ENCODE measurements around the gene COL28A1. TPM values are rescaled to one million over a fixed set of nuclear protein-coding genes. Genes with fewer than 3 reads are reported as not detected.

Gene COL28A1
- polyA plus RNA-seq (2013) = 0.01 and 0.05 TPM in 2 replicates

DNA sequence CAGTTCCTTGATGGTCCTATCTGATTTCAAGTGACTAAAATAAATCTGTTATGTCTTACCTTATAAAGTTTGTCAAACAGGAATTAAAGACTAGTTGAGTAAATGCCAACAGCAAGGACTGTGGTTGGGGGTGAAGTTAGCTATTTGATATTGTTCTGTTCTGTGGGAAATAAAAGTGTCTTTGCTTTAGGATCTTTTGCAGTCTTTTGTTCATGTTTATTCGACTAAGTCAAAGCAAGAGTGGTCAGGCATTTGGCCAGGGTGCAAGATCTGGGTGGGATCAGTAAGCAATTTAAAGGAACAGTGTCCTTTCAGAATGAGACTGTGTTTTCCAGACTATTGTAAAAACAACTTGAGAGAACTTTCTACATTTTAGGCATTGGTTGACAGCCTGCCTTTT lies at the start of gene COL28A1:
TSS of gene COL28A1 (minus strand) at position 183 of the 400 bp plus-strand sequence. CDS start 2,998 bp downstream, outside the sequence.
- Histone ChIP-seq H3K79me2 (ENCODE audit: control insufficient read depth, insufficient read depth, low read length, poor library complexity) (no peaks in the 10 kb centered on the region), H2BK12ac (ENCODE audit: low read length) (no peak within 1 kb of the TSS), H3K14ac (ENCODE audit: low read length) (no peak within 1 kb of the TSS), H2BK120ac (ENCODE audit: insufficient read depth, low read length, poor library complexity) (no peak within 1 kb of the TSS), H3K9ac (ENCODE audit: low read length) (no peak within 1 kb of the TSS), H4K91ac (ENCODE audit: low read depth, low read length) (no peak within 1 kb of the TSS), H3K4me1 (ENCODE audit: control insufficient read depth in 1 of 2, insufficient read depth in 2 of 2, low read length in 2 of 2) (no peaks in the 10 kb centered on the region), H3K9me3 (ENCODE audit: insufficient read depth, low read depth, low read length) (peaks cover 2% of the 10 kb centered on the region), H4K12ac (ENCODE audit: low read depth, low read length) (no peak within 1 kb of the TSS), H2AK5ac (ENCODE audit: low read length) (no peak within 1 kb of the TSS), H3K36me3 (ENCODE audit: control insufficient read depth in 1 of 2, insufficient read depth in 2 of 2, low read length in 2 of 2) (no peaks in the 10 kb centered on the region), H4K8ac (ENCODE audit: low read depth, low read length) (no peak within 1 kb of the TSS), H3K79me1 (ENCODE audit: low read length) (no peaks in the 10 kb centered on the region), H3K27ac (ENCODE audit: low read depth, low read length) (no peak within 1 kb of the TSS), H3K27me3 (ENCODE audit: insufficient read depth, low read length) (no peaks in the 10 kb centered on the region), H2BK5ac (ENCODE audit: low read depth, low read length, poor library complexity) (no peak within 1 kb of the TSS), H3K18ac (ENCODE audit: low read length) (no peak within 1 kb of the TSS), H3K4me2 (ENCODE audit: low read length) (no peak within 1 kb of the TSS), H3K4me3 (ENCODE audit: low read depth, low read length) (no peak within 1 kb of the TSS), H3K23ac (ENCODE audit: low read length) (no peak within 1 kb of the TSS), H2AFZ (ENCODE audit: insufficient read depth, low read length, poor library complexity) (no peak within 1 kb of the TSS), H3K4ac (ENCODE audit: low read depth, low read length) (no peak within 1 kb of the TSS)
- DNase-seq = no peak
- no CpG with 5 or more reads among the region's 1 CpG for WGBS (ENCODE audit: extremely low coverage, insufficient coverage, insufficient read length)

DNA sequence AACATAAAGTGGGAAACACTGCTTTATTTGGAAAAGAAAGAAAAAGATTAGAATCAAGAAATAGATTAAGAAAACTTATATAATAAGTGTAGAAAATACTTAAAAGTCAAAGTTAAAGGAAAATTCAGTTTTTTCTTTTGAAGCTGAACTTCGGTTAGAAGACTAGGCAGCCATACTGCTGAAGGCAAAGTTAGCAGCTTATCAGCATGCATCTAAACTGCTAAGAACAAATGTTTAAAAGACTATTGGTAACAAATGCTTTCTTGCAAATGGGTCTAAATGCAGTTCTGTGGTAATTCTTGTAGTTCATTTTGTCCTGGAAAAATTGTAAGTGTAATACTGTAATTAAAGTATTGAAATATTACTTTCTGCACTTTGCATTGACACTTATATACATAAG lies 49.0 kb upstream of the COL28A1 start:
- H3K27me3 ChIP-seq (ENCODE audit: insufficient read depth, low read length) = no peaks in the 10 kb centered on the region
- no peaks in the 10 kb centered on the region for H3K79me1 ChIP-seq (ENCODE audit: low read length)
- WGBS (ENCODE audit: extremely low coverage, insufficient coverage, insufficient read length) = no CpG with 5 or more reads among the region's 1 CpG

GRCh38 chr7:7583731-7584130 lies 48.1 kb upstream of the COL28A1 start:
- Histone ChIP-seq H4K12ac (ENCODE audit: low read depth, low read length) (no peak overlapping the region), H3K4me1 (ENCODE audit: control insufficient read depth in 1 of 2, insufficient read depth in 2 of 2, low read length in 2 of 2) (no peaks in the 10 kb centered on the region), H3K9me3 (ENCODE audit: insufficient read depth, low read depth, low read length) (no peaks in the 10 kb centered on the region), H3K36me3 (ENCODE audit: control insufficient read depth in 1 of 2, insufficient read depth in 2 of 2, low read length in 2 of 2) (no peaks in the 10 kb centered on the region), H3K23ac (ENCODE audit: low read length) (no peak overlapping the region), H4K8ac (ENCODE audit: low read depth, low read length) (no peak overlapping the region), H4K91ac (ENCODE audit: low read depth, low read length) (no peak overlapping the region), H2BK120ac (ENCODE audit: insufficient read depth, low read length, poor library complexity) (no peak overlapping the region), H3K4me3 (ENCODE audit: low read depth, low read length) (no peak overlapping the region), H3K14ac (ENCODE audit: low read length) (no peak overlapping the region), H2AFZ (ENCODE audit: insufficient read depth, low read length, poor library complexity) (no peak overlapping the region), H3K27ac (ENCODE audit: low read depth, low read length) (no peak overlapping the region), H2BK12ac (ENCODE audit: low read length) (no peak overlapping the region), H3K18ac (ENCODE audit: low read length) (no peak overlapping the region), H3K9ac (ENCODE audit: low read length) (no peak overlapping the region), H3K79me2 (ENCODE audit: control insufficient read depth, insufficient read depth, low read length, poor library complexity) (no peaks in the 10 kb centered on the region), H2BK5ac (ENCODE audit: low read depth, low read length, poor library complexity) (no peak overlapping the region), H3K4ac (ENCODE audit: low read depth, low read length) (no peak overlapping the region), H3K4me2 (ENCODE audit: low read length) (no peak overlapping the region), H2AK5ac (ENCODE audit: low read length) (no peak overlapping the region), H3K27me3 (ENCODE audit: insufficient read depth, low read length) (no peaks in the 10 kb centered on the region), H3K79me1 (ENCODE audit: low read length) (no peaks in the 10 kb centered on the region)
- no CpG with 5 or more reads among the region's 2 CpGs for WGBS (ENCODE audit: extremely low coverage, insufficient coverage, insufficient read length)
- no peak for DNase-seq

More for the DNA sequence above, 49.0 kb upstream of the COL28A1 start:
- Histone ChIP-seq H2AK5ac (ENCODE audit: low read length) (no peak overlapping the region), H3K4me2 (ENCODE audit: low read length) (no peak overlapping the region), H3K18ac (ENCODE audit: low read length) (no peak overlapping the region), H3K4me1 (ENCODE audit: control insufficient read depth in 1 of 2, insufficient read depth in 2 of 2, low read length in 2 of 2) (no peaks in the 10 kb centered on the region), H3K4me3 (ENCODE audit: low read depth, low read length) (no peak overlapping the region), H2BK120ac (ENCODE audit: insufficient read depth, low read length, poor library complexity) (no peak overlapping the region), H3K14ac (ENCODE audit: low read length) (no peak overlapping the region), H2BK5ac (ENCODE audit: low read depth, low read length, poor library complexity) (no peak overlapping the region), H2AFZ (ENCODE audit: insufficient read depth, low read length, poor library complexity) (no peak overlapping the region), H3K36me3 (ENCODE audit: control insufficient read depth in 1 of 2, insufficient read depth in 2 of 2, low read length in 2 of 2) (no peaks in the 10 kb centered on the region), H4K12ac (ENCODE audit: low read depth, low read length) (no peak overlapping the region), H4K91ac (ENCODE audit: low read depth, low read length) (no peak overlapping the region), H3K4ac (ENCODE audit: low read depth, low read length) (no peak overlapping the region), H3K9ac (ENCODE audit: low read length) (no peak overlapping the region), H3K79me2 (ENCODE audit: control insufficient read depth, insufficient read depth, low read length, poor library complexity) (no peaks in the 10 kb centered on the region), H3K27ac (ENCODE audit: low read depth, low read length) (no peak overlapping the region), H3K9me3 (ENCODE audit: insufficient read depth, low read depth, low read length) (no peaks in the 10 kb centered on the region), H3K23ac (ENCODE audit: low read length) (no peak overlapping the region), H4K8ac (ENCODE audit: low read depth, low read length) (no peak overlapping the region), H2BK12ac (ENCODE audit: low read length) (no peak overlapping the region)
- DNase-seq = no peak

DNA sequence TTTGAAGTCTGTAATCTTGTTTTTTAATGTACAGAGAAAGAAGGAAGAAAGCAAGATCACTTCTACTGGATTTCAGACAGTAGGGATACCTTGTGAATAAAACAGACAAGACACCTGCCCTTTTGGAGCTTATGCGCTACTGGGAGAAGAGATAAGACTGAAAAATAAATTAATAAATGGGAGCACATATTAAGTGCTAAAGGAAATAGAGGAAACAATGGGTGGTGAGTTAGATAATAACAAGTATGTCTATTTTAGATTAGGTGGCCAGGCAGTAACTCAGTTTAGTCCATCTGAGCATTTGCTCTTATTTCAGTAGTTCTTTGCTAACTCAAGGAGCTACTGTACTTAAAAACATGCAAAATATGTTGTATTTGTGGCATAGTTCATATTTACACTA lies 46.9 kb upstream of the COL28A1 start:
- Histone ChIP-seq H3K18ac (ENCODE audit: low read length) (no peak overlapping the region), H3K4me3 (ENCODE audit: low read depth, low read length) (no peak overlapping the region), H4K12ac (ENCODE audit: low read depth, low read length) (no peak overlapping the region), H3K27ac (ENCODE audit: low read depth, low read length) (no peak overlapping the region), H2AFZ (ENCODE audit: insufficient read depth, low read length, poor library complexity) (no peak overlapping the region), H4K91ac (ENCODE audit: low read depth, low read length) (no peak overlapping the region), H3K4me1 (ENCODE audit: control insufficient read depth in 1 of 2, insufficient read depth in 2 of 2, low read length in 2 of 2) (no peaks in the 10 kb centered on the region), H3K9ac (ENCODE audit: low read length) (no peak overlapping the region), H3K79me2 (ENCODE audit: control insufficient read depth, insufficient read depth, low read length, poor library complexity) (no peaks in the 10 kb centered on the region), H3K79me1 (ENCODE audit: low read length) (no peaks in the 10 kb centered on the region), H3K36me3 (ENCODE audit: control insufficient read depth in 1 of 2, insufficient read depth in 2 of 2, low read length in 2 of 2) (no peaks in the 10 kb centered on the region), H2AK5ac (ENCODE audit: low read length) (no peak overlapping the region), H4K8ac (ENCODE audit: low read depth, low read length) (no peak overlapping the region), H3K23ac (ENCODE audit: low read length) (no peak overlapping the region), H3K9me3 (ENCODE audit: insufficient read depth, low read depth, low read length) (no peaks in the 10 kb centered on the region), H3K27me3 (ENCODE audit: insufficient read depth, low read length) (no peaks in the 10 kb centered on the region), H3K14ac (ENCODE audit: low read length) (no peak overlapping the region), H2BK12ac (ENCODE audit: low read length) (no peak overlapping the region), H2BK5ac (ENCODE audit: low read depth, low read length, poor library complexity) (no peak overlapping the region), H3K4ac (ENCODE audit: low read depth, low read length) (no peak overlapping the region), H3K4me2 (ENCODE audit: low read length) (no peak overlapping the region), H2BK120ac (ENCODE audit: insufficient read depth, low read length, poor library complexity) (no peak overlapping the region)
- WGBS (ENCODE audit: extremely low coverage, insufficient coverage, insufficient read length) = no CpG with 5 or more reads among the region's 1 CpG
- DNase-seq = no peak

Measured in trophoblast cell (in vitro differentiated cells and primary cell).